ENCODE measurements around the gene CD63. TPM values are rescaled to one million over a fixed set of nuclear protein-coding genes. Genes with fewer than 3 reads are reported as not detected.

CD63 gene
- polyA plus RNA-seq, 1 donor from 2014 or later, result 217 TPM

GRCh38 chr12:55679691-55680090 lies 49.1 kb downstream of the CD63 start:
- Histone ChIP-seq H3K4me3 (ENCODE audit: low read length) (no peak overlapping the region), H2AFZ (ENCODE audit: low read depth, low read length) (no peak overlapping the region), H3K79me2 (replicated peaks; ENCODE audit: insufficient read depth, low read length) (no peaks in the 10 kb centered on the region), H3F3A (ENCODE audit: insufficient read depth, low read length, poor library complexity, severe bottlenecking) (no peaks in the 10 kb centered on the region), H3K36me3 (ENCODE audit: insufficient read depth, low read length) (no peaks in the 10 kb centered on the region), H3K9me3 (ENCODE audit: low read length) (no peaks in the 10 kb centered on the region), H3K9ac (ENCODE audit: low read length) (no peak overlapping the region), H3K27ac (ENCODE audit: low read length) (no peak overlapping the region), H4K20me1 (ENCODE audit: insufficient read depth) (no peaks in the 10 kb centered on the region), H3K4me2 (ENCODE audit: low read length) (no peak overlapping the region), H3K9me2 (ENCODE audit: insufficient read depth, low read length) (no peaks in the 10 kb centered on the region), H3K27me3 (ENCODE audit: insufficient read depth, low read depth, low read length) (no peaks in the 10 kb centered on the region)
- TF ChIP-seq TAF1 (IDR thresholded peaks at IDR 0.05; ENCODE audit: low read depth) (no peak), CTCF (IDR thresholded peaks at IDR 0.05; ENCODE audit: poor library complexity, severe bottlenecking) (no peak), EP300 (conservative IDR thresholded peaks at IDR 0.05; ENCODE audit: poor library complexity, severe bottlenecking) (no peak), REST (IDR thresholded peaks at IDR 0.05; ENCODE audit: borderline replicate concordance) (no peak), EZH2 (IDR thresholded peaks at IDR 0.05; ENCODE audit: borderline replicate concordance, insufficient read depth, low read length, poor library complexity, severe bottlenecking) (no peak), POLR2AphosphoS5 (IDR thresholded peaks at IDR 0.05) (no peak), SMC3 (conservative IDR thresholded peaks at IDR 0.05; ENCODE audit: poor library complexity) (no peak), MXI1 (conservative IDR thresholded peaks at IDR 0.05; ENCODE audit: poor library complexity, severe bottlenecking) (no peak), RAD21 (conservative IDR thresholded peaks at IDR 0.05) (no peak)

- Histone ChIP-seq H3K36me3 (ENCODE audit: insufficient read depth, low read length) (no peaks in the 10 kb centered on the region), H2AFZ (ENCODE audit: low read depth, low read length) (no peak overlapping the region), H3F3A (ENCODE audit: insufficient read depth, low read length, poor library complexity, severe bottlenecking) (no peaks in the 10 kb centered on the region)
Observed at GRCh38 chr12:55676707-55677106, 52.1 kb downstream of the CD63 start.

More at GRCh38 chr12:55676707-55677106, 52.1 kb downstream of the CD63 start:
- no peak overlapping the region for H3K4me3 ChIP-seq (ENCODE audit: low read length)
- H3K79me2 ChIP-seq (replicated peaks; ENCODE audit: insufficient read depth, low read length), result no peaks in the 10 kb centered on the region
- H3K9me2 ChIP-seq (ENCODE audit: insufficient read depth, low read length), result no peaks in the 10 kb centered on the region
- no peaks in the 10 kb centered on the region for H3K9me3 ChIP-seq (ENCODE audit: low read length)
- no peak overlapping the region for H3K9ac ChIP-seq (ENCODE audit: low read length)
- no peak overlapping the region for H3K27ac ChIP-seq (ENCODE audit: low read length)
- H3K4me2 ChIP-seq (ENCODE audit: low read length), result no peak overlapping the region
- H3K27me3 ChIP-seq (ENCODE audit: insufficient read depth, low read depth, low read length), result no peaks in the 10 kb centered on the region
- no peak for TF ChIP-seq REST (IDR thresholded peaks at IDR 0.05; ENCODE audit: borderline replicate concordance)
- TF ChIP-seq SMC3 (conservative IDR thresholded peaks at IDR 0.05; ENCODE audit: poor library complexity), result no peak
- no peak for TF ChIP-seq POLR2AphosphoS5 (IDR thresholded peaks at IDR 0.05)
- TF ChIP-seq TAF1 (IDR thresholded peaks at IDR 0.05; ENCODE audit: low read depth), result no peak
- no peak for TF ChIP-seq EZH2 (IDR thresholded peaks at IDR 0.05; ENCODE audit: borderline replicate concordance, insufficient read depth, low read length, poor library complexity, severe bottlenecking)
- no peaks in the 10 kb centered on the region for H4K20me1 ChIP-seq (ENCODE audit: insufficient read depth)
